CD4-positive, alpha-beta memory T cell (primary cell): ENCODE data around the gene CERS4. TPM values are rescaled to one million over a fixed set of nuclear protein-coding genes. Genes with fewer than 3 reads are reported as not detected.
"Not testable (repeated sequence)": the region's sequence is repeated elsewhere in the genome, so short reads cannot be mapped to it uniquely, and the experiment has no call there.

Experiments
- CTCF ChIA-PET: fragments of 350-600 bp; sonication (Branson Sonifier 250); formaldehyde crosslinking; loops from one replicate; lab custom pipeline; 2021; ENCODE audit warnings: inconsistent platforms; ENCODE audit not compliant: partially characterized antibody; lab: Charles Lee
- POLR2A ChIA-PET: fragments of 350-600 bp; sonication (Branson Sonifier 250); formaldehyde crosslinking; loops from one replicate; lab custom pipeline; 2021; ENCODE audit not compliant: partially characterized antibody; lab: Charles Lee
- DNase-seq, 5 donors: peaks; one replicate each; pipeline versions ENCODE4 v3.0.0 to v3.0.0-alpha.2; 2020 to 2022; ENCODE audit warnings: mixed read lengths in 1 of 5
- H3K27ac ChIP-seq: one replicate; pipeline ENCODE4 v1.7.0; 2013; ENCODE audit warnings: low read depth, low read length
- H3K27me3 ChIP-seq: 2 replicates; pipeline ENCODE4 v1.7.0; 2013; ENCODE audit warnings: mild to moderate bottlenecking, low read length, moderate library complexity; ENCODE audit not compliant: insufficient read depth
- H3K36me3 ChIP-seq: 2 replicates; pipeline ENCODE4 v1.7.0; 2013; ENCODE audit warnings: mild to moderate bottlenecking, low read length, moderate library complexity; ENCODE audit not compliant: insufficient read depth
- H3K4me1 ChIP-seq: 2 replicates; pipeline ENCODE4 v1.7.0; 2013; ENCODE audit warnings: mild to moderate bottlenecking, low read length, moderate library complexity; ENCODE audit not compliant: insufficient read depth
- H3K4me3 ChIP-seq, 2 donors: one replicate each; pipeline ENCODE4 v1.7.0; 2013; ENCODE audit warnings: low read length in 2 of 2, mild to moderate bottlenecking in 1 of 2
- H3K9me3 ChIP-seq, 2 donors: one replicate each; pipeline ENCODE4 v1.7.0; 2013; ENCODE audit warnings: low read length in 2 of 2, control low read depth in 1 of 2; ENCODE audit not compliant: control insufficient read depth in 1 of 2
- H3K27ac Mint-ChIP-seq, 7 donors: one replicate each; pipeline ENCODE4 v1.8.0; 2020 to 2021; ENCODE audit warnings: mixed read lengths in 7 of 7, mild to moderate bottlenecking in 6 of 7, inconsistent platforms in 3 of 7, moderate library complexity in 3 of 7
- H3K27me3 Mint-ChIP-seq, 2 donors: one replicate each; pipeline ENCODE4 v1.8.0; 2020 to 2021; ENCODE audit warnings: mixed read lengths in 2 of 2
- H3K36me3 Mint-ChIP-seq, 2 donors: one replicate each; pipeline ENCODE4 v1.8.0; 2020 to 2021; ENCODE audit warnings: mixed read lengths in 2 of 2, inconsistent platforms in 1 of 2, mild to moderate bottlenecking in 1 of 2
- H3K4me1 Mint-ChIP-seq, 4 donors: one replicate each; pipeline ENCODE4 v1.8.0; 2020 to 2021; ENCODE audit warnings: mixed read lengths in 4 of 4, mild to moderate bottlenecking in 1 of 4
- H3K4me3 Mint-ChIP-seq, 8 donors: one replicate each; pipeline ENCODE4 v1.8.0; 2020 to 2021; ENCODE audit warnings: mixed read lengths in 8 of 8, mild to moderate bottlenecking in 7 of 8, moderate library complexity in 6 of 8, inconsistent platforms in 3 of 8
- H3K9me3 Mint-ChIP-seq, 8 donors: one replicate each; pipeline ENCODE4 v1.8.0; 2020 to 2021; ENCODE audit warnings: mixed read lengths in 8 of 8, mild to moderate bottlenecking in 5 of 8, inconsistent platforms in 3 of 8, moderate library complexity in 1 of 8
- intact Hi-C: fragments of 100-400 bp; cut with micrococcal nuclease; formaldehyde crosslinking; loops from one replicate; pipeline ENCODE4 v1.15.1; 2023
- polyA plus RNA-seq, 2 donors: library from polyadenylated mRNA; unstranded; fragments of 300-500 nt; fragmentation: Illumina TruSeq; gene quantifications; one replicate each; pipeline ENCODE4 v1.2.3, GENCODE V29; 2021
- total RNA-seq, 2 experiments: library from RNA; stranded (reverse); gene quantifications; one replicate each; pipeline ENCODE4 v1.2.3, GENCODE V29; 2021

CERS4 gene
- total and polyA plus RNA-seq, 4 experiments from 2014 or later = 11.3 to 30.6 (median 22.3) TPM

DNA sequence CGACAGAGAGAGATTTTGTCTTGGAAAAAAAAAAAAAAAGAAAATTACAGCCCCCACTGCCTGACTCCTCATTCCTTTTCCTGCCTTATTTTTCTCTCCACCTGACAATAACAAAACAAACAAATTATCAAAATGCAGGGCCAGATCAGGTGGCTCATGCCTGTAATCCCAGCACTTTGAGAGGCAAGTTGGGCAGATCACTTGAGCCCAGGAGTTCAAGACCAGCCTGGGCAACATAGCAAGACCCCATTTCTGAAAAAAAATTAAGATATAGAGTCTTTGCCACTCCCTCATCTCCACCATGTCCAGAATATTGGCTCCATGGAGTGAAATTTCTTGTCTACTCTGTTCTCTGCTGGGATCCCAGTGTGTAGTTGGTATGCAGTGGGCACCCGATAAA lies 7.2 kb downstream of the CERS4 start:
- H3K4me3 ChIP-seq = no peak overlapping the region
- no peak for DNase-seq
- ChIA-PET POLR2A (no interaction called here), CTCF (no interaction called here)
- H3K9me3 Mint-ChIP-seq = no peaks in the 10 kb centered on the region
- peaks cover 5 to 25% (median 19%) of the 10 kb centered on the region in 4 donors for H3K4me1 Mint-ChIP-seq
- no peak overlapping the region for H3K27ac ChIP-seq
- H3K4me3 Mint-ChIP-seq = peak overlapping the region in 1 of 8 donors; percentile 66
- peak overlapping the region in 1 of 7 donors; percentile 52 for H3K27ac Mint-ChIP-seq
- H3K36me3 ChIP-seq = no peaks in the 10 kb centered on the region
- no peaks in the 10 kb centered on the region for H3K27me3 ChIP-seq
- H3K36me3 Mint-ChIP-seq = peaks cover 10 to 18% of the 10 kb centered on the region in 2 donors
- H3K4me1 ChIP-seq = peaks cover 3% of the 10 kb centered on the region
- H3K27me3 Mint-ChIP-seq = no peaks in the 10 kb centered on the region
- no peaks in the 10 kb centered on the region for H3K9me3 ChIP-seq
- intact Hi-C loops = no loop called here

DNA sequence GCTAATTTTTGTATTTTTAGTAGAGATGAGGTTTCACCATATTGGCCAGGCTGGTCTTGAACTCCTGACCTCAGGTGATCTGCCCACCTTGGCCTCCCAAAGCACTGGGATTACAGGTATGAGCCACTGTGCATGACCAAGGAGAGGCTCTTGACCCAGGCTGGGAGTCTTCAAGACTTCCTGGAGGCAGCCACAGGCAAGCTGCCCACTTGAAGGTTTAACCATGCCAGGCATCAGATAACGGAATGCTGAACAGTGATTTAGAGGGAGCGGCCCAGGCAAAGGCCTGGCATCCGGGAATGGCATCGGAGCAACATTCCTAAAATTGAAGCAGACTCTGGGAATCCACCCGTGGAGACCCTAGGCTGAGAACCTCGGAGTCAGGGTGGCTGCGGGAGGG lies 9.0 kb downstream of the CERS4 start:
- H3K4me1 ChIP-seq, H3K4me3 ChIP-seq, H3K27me3 ChIP-seq, CTCF ChIA-PET, DNase-seq, H3K9me3 ChIP-seq, intact Hi-C loops, H3K36me3 ChIP-seq, H3K4me3 Mint-ChIP-seq, H3K27ac ChIP-seq, POLR2A ChIA-PET, H3K27me3 Mint-ChIP-seq, H3K9me3 Mint-ChIP-seq: not testable (repeated sequence)
- H3K36me3 Mint-ChIP-seq = peaks cover 4 to 12% of the 10 kb centered on the region in 2 donors
- H3K4me1 Mint-ChIP-seq = peaks cover 2 to 18% (median 12%) of the 10 kb centered on the region in 4 donors
- H3K27ac Mint-ChIP-seq = peak overlapping the region in 1 of 7 donors; percentile 58

DNA sequence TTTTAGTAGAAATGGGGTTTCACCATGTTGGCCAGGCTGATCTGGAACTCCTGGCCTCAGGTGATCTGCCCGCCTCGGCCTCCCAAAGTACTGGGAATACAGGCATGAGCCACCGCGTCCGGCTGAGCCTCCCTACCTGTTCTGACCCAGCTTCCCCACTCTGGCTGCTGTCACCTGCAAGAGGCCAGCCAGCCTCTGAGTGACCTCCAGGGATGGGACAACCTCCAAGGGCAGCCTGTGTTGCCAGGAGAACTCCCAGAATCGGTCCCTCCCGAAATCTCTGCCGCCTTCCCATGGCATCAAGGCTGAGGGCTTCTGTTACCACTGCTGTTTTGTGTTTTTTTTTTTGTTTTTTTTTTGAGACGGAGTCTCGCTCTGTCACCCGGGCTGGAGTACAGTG lies 11.3 kb downstream of the CERS4 start:
- Mint-ChIP-seq H3K4me1 (peaks cover 0 to 7% (median 2%) of the 10 kb centered on the region in 4 donors), H3K27ac (peak overlapping the region in 1 of 7 donors; percentile 35), H3K36me3 (peaks cover 6 to 11% of the 10 kb centered on the region in 2 donors), H3K27me3 (no peaks in the 10 kb centered on the region), H3K9me3 (no peaks in the 10 kb centered on the region), H3K4me3 (no peak overlapping the region)
- H3K9me3 ChIP-seq = no peaks in the 10 kb centered on the region
- no peaks in the 10 kb centered on the region for H3K4me1 ChIP-seq
- no peaks in the 10 kb centered on the region for H3K27me3 ChIP-seq
- ChIA-PET CTCF (no interaction called here), POLR2A (interaction anchor here (1.5 kb wide), 1 partner anchor 10 kb away, joined by 3 read pairs; no protein-coding TSS in a partner anchor)
- H3K27ac ChIP-seq = no peak overlapping the region
- intact Hi-C loops = no loop called here
- H3K36me3 ChIP-seq = no peaks in the 10 kb centered on the region
- DNase-seq = no peak
- H3K4me3 ChIP-seq = no peak overlapping the region

DNA sequence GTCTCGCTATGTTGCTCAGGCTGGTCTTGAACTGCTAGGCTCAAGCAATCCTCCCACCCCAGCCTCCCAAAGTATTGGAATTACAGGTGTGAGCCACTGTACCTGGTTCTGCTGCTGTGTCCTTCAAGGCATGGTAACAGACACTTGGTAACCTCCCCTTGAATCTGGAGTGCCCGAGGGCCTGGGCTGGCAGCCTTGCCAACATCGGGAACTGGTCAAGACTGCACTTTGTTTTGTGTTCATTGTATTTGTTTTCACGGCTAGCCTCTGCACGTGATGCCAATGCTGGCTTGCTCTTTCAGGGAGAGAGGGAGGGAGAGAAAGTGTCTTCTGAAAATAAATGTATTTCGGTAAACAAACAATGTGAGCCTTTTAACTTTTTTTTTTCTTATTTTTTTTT lies 12.0 kb downstream of the CERS4 start:
- H3K4me3 ChIP-seq = no peak overlapping the region
- intact Hi-C loops = no loop called here
- H3K4me1 ChIP-seq = no peaks in the 10 kb centered on the region
- Mint-ChIP-seq H3K4me1 (peaks cover 0 to 7% (median under 1%) of the 10 kb centered on the region in 4 donors), H3K27me3 (no peaks in the 10 kb centered on the region), H3K36me3 (peaks cover 7 to 11% of the 10 kb centered on the region in 2 donors), H3K9me3 (no peaks in the 10 kb centered on the region), H3K27ac (no peak overlapping the region), H3K4me3 (no peak overlapping the region)
- no peaks in the 10 kb centered on the region for H3K27me3 ChIP-seq
- H3K36me3 ChIP-seq = no peaks in the 10 kb centered on the region
- POLR2A ChIA-PET = no interaction called here
- no peaks in the 10 kb centered on the region for H3K9me3 ChIP-seq
- DNase-seq = no peak
- no peak overlapping the region for H3K27ac ChIP-seq
- CTCF ChIA-PET = no interaction called here

DNA sequence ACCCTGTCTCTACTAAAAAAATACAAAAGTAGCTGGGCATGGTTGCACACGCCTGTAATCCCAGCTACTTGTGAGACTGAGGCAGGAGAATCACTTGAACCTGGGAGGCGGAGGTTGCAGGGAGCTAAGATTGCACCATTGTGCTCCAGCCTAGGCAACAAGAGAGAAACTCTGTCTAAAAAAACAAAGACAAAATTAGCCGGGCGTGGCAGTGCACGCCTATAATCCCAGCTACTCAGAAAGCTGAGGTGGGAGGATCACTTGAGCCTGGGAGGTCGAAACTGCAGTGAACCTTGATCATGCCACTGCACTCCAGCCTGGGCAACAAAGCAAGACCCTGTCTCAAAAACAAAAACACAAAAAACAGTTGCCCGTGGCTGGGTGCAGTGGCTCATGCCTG lies 14.3 kb downstream of the CERS4 start:
- H3K27ac ChIP-seq, H3K4me3 Mint-ChIP-seq, H3K27me3 Mint-ChIP-seq, H3K36me3 Mint-ChIP-seq, H3K4me3 ChIP-seq, POLR2A ChIA-PET, intact Hi-C loops, H3K36me3 ChIP-seq, H3K9me3 ChIP-seq, H3K4me1 Mint-ChIP-seq, H3K4me1 ChIP-seq, H3K9me3 Mint-ChIP-seq, H3K27ac Mint-ChIP-seq, DNase-seq, H3K27me3 ChIP-seq: not testable (repeated sequence)
- CTCF ChIA-PET = interaction anchor here (1.1 kb wide), 1 partner anchor 655 kb away, joined by 5 read pairs; no protein-coding TSS in a partner anchor

DNA sequence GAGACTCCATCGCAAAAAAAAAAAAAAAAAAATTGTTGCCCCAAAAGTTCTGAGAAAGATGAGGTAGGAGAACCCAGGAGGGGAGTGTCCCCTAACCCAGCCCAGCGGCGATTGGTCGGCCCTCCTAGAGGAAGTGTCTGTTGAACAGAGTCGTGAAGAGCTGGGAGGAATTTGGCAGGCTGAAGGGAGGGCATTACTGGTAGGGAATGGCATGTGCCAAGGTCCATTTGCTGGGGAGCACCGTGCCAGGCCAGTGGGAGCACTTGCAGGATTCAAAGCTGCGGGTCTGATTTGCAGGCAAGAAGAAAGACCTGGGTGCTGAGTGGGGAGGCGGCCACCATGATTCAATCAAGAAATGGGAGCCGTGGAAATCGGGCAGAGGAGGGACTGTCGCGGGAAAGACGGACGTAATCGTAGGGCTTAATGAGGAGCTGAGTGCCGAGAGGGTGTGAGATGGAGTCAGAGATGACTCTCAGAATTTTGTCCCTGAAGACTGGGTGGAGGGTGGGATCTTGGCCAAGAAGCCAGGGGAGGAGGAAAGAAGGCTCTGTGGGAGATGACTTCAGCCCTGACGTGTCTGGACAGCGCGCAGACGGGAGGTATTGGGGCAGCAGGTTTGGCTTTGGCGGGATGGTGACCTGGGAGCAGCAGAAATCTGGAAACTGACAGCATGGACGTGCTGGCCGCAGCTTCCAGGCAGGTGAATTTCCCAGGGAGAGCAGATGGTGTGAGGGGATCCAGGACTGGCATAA lies 15.4 kb downstream of the CERS4 start:
- Mint-ChIP-seq H3K4me1 (peaks cover 0 to 5% (median 2%) of the 10 kb centered on the region in 4 donors), H3K27me3 (no peaks in the 10 kb centered on the region), H3K4me3 (no peak overlapping the region), H3K9me3 (no peaks in the 10 kb centered on the region), H3K36me3 (peaks cover 6 to 7% of the 10 kb centered on the region in 2 donors), H3K27ac (peak overlapping the region in 1 of 7 donors; percentile 24)
- no peaks in the 10 kb centered on the region for H3K36me3 ChIP-seq
- CTCF ChIA-PET = interaction anchor here (0.5 to 1.1 kb wide), 2 partner anchors 43 to 656 kb away, joined by 3 to 5 read pairs; no protein-coding TSS in a partner anchor
- H3K27ac ChIP-seq = no peak overlapping the region
- intact Hi-C loops = no loop called here
- no peak for DNase-seq
- POLR2A ChIA-PET = interaction anchor here (0.7 kb wide), 1 partner anchor 16 kb away, joined by 3 read pairs; no protein-coding TSS in a partner anchor
- no peaks in the 10 kb centered on the region for H3K9me3 ChIP-seq
- H3K4me3 ChIP-seq = no peak overlapping the region
- H3K4me1 ChIP-seq = no peaks in the 10 kb centered on the region
- H3K27me3 ChIP-seq = no peaks in the 10 kb centered on the region

DNA sequence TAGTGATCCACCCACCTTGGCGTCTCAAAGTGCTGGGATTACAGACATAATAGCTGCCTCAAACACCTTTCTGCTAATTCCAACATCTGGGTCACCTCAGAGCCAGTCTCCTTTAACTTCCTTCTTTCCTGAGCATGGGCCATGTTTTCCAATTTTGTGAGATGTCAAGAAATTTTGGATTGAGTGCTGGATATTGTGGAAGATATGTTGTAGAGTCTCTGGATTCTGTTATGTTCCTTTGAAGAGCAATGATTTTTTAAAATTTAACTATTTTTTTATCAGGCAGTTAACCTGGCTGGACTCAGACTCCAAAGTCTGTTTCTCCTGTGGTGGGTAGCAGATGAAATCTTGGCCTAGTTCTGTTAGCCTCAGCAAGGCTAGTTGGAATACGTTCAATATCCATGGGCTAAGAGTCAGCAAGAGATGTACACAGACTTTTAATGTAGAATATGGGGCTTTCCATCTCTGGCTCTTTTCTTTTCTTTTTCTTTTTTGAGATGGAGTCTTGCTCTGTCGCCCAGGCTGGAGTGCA lies 22.0 kb downstream of the CERS4 start:
- Mint-ChIP-seq H3K9me3 (peaks cover 0 to 7% (median 2%) of the 10 kb centered on the region in 8 donors), H3K36me3 (peaks cover 8 to 12% of the 10 kb centered on the region in 2 donors), H3K4me1 (peaks cover 0 to 3% (median 0%) of the 10 kb centered on the region in 4 donors), H3K4me3 (no peak overlapping the region), H3K27ac (peak overlapping the region in 1 of 7 donors; percentile 15), H3K27me3 (no peaks in the 10 kb centered on the region)
- ChIA-PET POLR2A (no interaction called here), CTCF (no interaction called here)
- Histone ChIP-seq H3K9me3 (no peaks in the 10 kb centered on the region), H3K27ac (no peak overlapping the region), H3K36me3 (no peaks in the 10 kb centered on the region), H3K27me3 (no peaks in the 10 kb centered on the region), H3K4me3 (no peak overlapping the region), H3K4me1 (no peaks in the 10 kb centered on the region)
- no peak for DNase-seq
- intact Hi-C loops = no loop called here
